Fibroblast of peridontal ligament (primary cell): ENCODE data around the gene MLLT10.

Source experiments
- DNase-seq: peaks from one replicate; pipeline ENCODE4 v3.0.0-alpha.2; 2010; ENCODE audit errors: extremely low read depth

MLLT10 gene

GRCh38 chr10:21533467-21534279 is at the start of gene MLLT10:
Gene MLLT10 (plus strand): TSS chr10:21534232. CDS start chr10:21534645, 413 bp downstream.
- DNase-seq, result peak; percentile 91

GRCh38 chr10:21487416-21488180 is 46.4 kb upstream of the MLLT10 start:
- no peak for DNase-seq

- DNase-seq, result no peak
Measured at GRCh38 chr10:21488246-21488956, 45.6 kb upstream of the MLLT10 start.

- no peak for DNase-seq
Measured at GRCh38 chr10:21488957-21489446, 45.0 kb upstream of the MLLT10 start.

GRCh38 chr10:21490028-21490710 is 43.9 kb upstream of the MLLT10 start:
- no peak for DNase-seq

- no peak for DNase-seq
Measured at GRCh38 chr10:21490711-21491105, 43.3 kb upstream of the MLLT10 start.

- no peak for DNase-seq
Measured at GRCh38 chr10:21492421-21492820, 41.6 kb upstream of the MLLT10 start.

GRCh38 chr10:21493784-21494183 is 40.2 kb upstream of the MLLT10 start:
- DNase-seq, result no peak

- DNase-seq, result no peak
Measured at GRCh38 chr10:21494191-21495001, 39.6 kb upstream of the MLLT10 start.

GRCh38 chr10:21495002-21495751 is 38.9 kb upstream of the MLLT10 start:
- DNase-seq, result peak; percentile 57

- DNase-seq, result peak; percentile 73
Measured at GRCh38 chr10:21495752-21496342, 38.2 kb upstream of the MLLT10 start.

GRCh38 chr10:21496343-21497176 is 37.5 kb upstream of the MLLT10 start:
- no peak for DNase-seq

- peak; percentile 72 for DNase-seq
Measured at GRCh38 chr10:21497177-21497807, 36.7 kb upstream of the MLLT10 start.

- no peak for DNase-seq
Measured at GRCh38 chr10:21498377-21498776, 35.7 kb upstream of the MLLT10 start.

- DNase-seq, result no peak
Measured at GRCh38 chr10:21498986-21499385, 35.0 kb upstream of the MLLT10 start.

- DNase-seq, result no peak
Measured at GRCh38 chr10:21499701-21500577, 34.1 kb upstream of the MLLT10 start.

- DNase-seq, result no peak
Measured at GRCh38 chr10:21500578-21500910, 33.5 kb upstream of the MLLT10 start.
